ENCODE results near the gene SRPK2.

The SRPK2 gene

DNA sequence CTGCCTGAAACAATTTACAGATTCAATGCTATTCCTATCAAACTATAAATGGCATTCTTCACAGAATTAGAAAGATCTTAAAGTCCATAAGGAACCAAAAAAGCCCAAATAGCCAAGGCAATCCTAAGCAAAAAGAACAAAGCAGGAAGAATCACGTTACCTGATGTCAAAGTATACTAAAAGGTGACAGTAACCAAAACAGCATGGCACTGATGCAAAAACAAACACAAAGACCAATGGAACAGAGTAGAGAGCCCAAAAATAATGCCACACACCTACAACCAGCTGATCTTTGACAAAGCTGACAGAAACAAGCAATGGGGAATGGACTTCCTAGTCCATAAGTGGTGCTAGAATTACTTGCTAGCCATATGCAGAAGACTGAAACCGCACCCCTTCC, 208.7 kb downstream of the SRPK2 start:
- no peak for DNase-seq

DNA sequence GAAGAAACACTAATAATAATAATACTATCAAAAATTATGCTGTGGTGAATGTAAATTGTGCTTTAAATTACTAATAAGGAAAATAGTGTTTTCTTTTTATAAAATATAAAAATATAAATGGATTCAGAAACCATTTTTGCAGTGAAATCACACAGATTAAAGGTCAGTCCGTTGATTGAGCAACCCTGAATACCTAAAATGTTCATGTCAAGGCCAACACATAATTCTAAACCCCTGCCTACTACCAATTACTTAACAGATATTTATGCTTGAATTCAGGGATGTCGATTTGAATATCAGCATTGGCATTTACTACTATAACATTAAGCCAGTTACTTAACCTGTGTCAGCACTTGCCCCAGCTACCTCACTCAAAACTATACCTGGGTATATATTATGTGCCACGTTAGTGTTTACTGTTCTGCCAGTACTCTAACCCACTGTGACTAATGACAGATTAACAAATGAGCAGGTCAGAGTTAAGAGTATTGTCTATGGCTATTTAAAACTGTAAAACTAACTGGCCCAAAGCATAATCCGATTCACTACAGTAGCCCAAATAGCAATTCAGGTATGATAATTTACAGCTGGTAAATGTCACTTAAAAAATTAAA, 209.7 kb downstream of the SRPK2 start:
- no peak for DNase-seq

- DNase-seq: no peak
Observed at GRCh38 chr7:105178177-105178576, 210.5 kb downstream of the SRPK2 start.

GRCh38 chr7:105177026-105177425, 211.7 kb downstream of the SRPK2 start:
- no peak for DNase-seq

GRCh38 chr7:105173586-105173985, 215.1 kb downstream of the SRPK2 start:
- DNase-seq: no peak

GRCh38 chr7:105164751-105165150, 224.0 kb downstream of the SRPK2 start:
- no peak for DNase-seq

- no peak for DNase-seq
Observed at GRCh38 chr7:105163718-105164117, 225.0 kb downstream of the SRPK2 start.

DNA sequence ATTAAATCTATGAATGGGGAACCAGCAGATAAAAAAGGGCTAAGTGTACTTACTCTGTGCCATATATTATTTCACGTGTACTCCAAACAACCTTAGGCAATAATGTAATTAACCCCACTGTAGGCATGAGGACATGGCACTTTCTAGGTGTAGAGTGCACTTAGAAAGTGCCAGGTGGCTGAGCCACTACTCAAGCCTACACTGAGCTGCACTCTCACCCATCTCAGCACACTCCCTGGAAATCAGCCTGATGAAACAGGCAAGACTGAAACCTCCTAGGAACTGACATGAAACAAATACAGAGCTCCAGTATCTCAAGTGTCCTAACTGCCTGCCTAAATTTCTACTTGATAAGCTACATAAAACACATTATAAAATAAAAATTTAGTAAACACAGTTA, 227.4 kb downstream of the SRPK2 start:
- no peak for DNase-seq

GRCh38 chr7:105157278-105157677, 231.4 kb downstream of the SRPK2 start:
- DNase-seq: no peak

DNA sequence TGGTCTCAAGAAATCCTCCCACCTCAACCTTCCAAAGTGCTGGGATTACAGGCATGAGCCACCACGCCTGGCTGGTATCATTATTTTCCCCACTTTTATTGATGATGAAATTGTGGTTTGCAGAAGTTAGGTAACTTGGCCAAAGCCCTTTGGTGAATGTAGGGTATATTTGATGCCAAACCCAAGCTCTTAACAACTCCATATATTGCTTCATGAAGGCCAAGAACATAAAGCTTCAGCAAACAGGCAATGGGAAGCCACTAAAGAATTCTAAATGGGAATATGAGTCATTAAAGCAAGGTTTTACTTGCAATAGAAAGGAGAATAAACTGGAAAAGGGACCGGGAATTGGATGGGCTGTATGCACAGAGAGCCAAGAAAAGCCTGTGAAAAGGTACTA, 232.0 kb downstream of the SRPK2 start:
- peak; percentile 38 for DNase-seq

DNA sequence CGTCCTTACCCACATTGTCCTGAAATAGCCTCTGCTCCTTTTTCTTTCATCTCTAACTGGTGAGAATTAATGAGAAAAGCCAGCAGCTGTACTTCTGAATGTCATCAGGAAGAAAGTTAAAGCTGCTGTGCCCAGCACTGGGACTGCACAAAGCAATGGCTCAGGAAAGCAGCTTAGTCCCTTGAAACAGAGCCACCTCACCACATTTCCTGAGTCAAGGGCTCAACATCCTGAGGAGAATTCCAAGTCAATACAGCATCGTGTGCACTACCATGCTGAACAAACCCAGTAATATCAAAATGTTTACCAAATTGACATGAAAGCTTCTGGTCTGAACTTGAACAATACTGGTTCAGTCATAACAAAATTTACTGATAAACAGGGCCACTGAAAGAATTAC, 234.6 kb downstream of the SRPK2 start:
- DNase-seq: no peak

GRCh38 chr7:105153531-105153930, 235.2 kb downstream of the SRPK2 start:
- DNase-seq: no peak

GRCh38 chr7:105151152-105151551, 237.6 kb downstream of the SRPK2 start:
- DNase-seq: no peak

DNA sequence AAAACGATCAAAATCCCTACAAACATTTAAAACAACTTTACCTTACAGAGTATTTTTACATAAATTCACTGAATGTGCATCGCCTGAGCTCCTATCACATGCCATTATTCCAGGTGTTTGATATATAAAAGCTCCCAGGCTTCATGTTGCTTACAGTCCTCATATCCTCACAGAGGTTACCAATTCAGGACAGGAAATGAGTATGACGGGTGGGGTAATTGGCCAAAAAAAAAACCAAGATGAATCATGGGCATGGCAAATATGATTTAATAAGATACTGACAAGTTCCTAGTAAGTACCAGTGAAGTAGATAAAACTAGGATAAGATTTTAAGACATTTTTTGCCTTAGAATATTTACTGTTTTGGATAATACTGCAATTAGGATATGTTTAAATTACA, 238.9 kb downstream of the SRPK2 start:
- DNase-seq: peak; percentile 41

DNA sequence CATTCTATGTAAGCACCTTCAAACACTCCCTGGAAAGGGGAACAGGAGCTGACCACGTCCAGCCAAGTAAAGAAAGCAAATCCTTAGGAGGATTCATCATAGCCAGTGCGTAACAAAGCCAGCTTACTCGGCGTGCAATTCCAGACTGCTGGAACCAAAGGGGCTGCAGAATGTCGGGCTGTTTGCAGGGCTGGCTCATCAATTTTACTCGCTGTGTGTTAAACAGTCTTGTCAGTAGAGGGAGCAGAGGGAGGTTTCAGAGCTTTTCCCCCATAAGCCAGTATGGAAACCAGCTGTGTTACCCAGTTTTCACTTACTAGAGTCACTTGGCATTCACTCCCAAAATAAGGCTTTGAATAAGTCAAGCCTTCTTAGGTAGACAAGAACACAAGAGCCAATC, 247.7 kb downstream of the SRPK2 start:
- DNase-seq: peak; percentile 47

GRCh38 chr7:105139381-105139780, 249.3 kb downstream of the SRPK2 start:
- no peak for DNase-seq

DNA sequence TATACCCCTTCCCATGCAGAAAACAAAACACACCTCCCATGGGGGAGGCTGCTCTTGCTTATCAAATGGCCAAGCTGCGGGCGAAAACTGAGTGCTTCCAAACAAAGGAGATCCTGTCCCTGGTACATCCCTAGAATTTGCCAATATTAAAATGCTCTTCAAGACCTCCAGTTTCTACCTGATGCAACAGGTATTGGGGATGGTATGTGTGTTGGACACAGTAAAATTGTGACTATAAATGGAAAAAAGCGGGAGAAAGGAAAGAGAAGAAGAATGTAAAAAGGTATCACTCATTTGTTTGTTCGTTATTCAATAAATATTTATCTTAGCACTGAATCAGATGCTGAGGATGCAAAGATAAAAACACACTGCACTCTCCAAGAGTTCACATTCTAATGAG, 250.8 kb downstream of the SRPK2 start:
- DNase-seq: no peak

- DNase-seq: peak; percentile 10
Observed at GRCh38 chr7:105136221-105136620, 252.5 kb downstream of the SRPK2 start.

DNA sequence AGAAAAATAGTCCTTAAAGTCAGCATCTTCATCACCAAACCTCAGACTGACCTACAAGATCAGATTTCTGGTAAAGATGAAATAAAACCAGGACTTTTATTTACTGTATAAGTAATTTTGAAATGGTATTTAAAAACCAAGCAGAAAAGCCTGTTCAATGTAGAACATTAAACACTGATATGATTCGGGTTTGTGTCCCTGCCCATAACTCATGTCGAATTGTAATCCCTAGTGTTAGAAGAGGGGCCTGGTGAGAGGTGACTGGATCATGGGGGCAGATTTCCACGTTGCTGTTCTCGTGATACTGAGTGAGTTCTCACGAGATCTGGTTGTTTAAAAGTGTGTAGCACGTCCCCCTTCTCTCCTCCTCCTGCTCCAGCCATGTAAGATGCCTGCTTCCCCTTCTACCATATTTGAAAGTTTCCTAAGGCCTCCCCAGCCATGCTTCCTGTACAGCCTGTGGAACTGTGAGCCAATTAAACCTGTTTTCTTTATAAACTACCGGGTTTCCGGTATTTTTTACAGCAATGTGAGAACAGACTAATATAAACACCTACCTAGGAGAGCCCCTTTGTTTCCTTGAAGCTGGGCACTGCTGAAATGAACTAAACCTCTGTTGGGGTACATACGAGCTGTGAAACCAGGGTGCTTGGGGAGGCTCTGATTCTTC, 254.6 kb downstream of the SRPK2 start:
- no peak for DNase-seq

GRCh38 chr7:105133358-105133757, 255.4 kb downstream of the SRPK2 start:
- no peak for DNase-seq

- no peak for DNase-seq
Observed at GRCh38 chr7:105132835-105133234, 255.9 kb downstream of the SRPK2 start.

DNA sequence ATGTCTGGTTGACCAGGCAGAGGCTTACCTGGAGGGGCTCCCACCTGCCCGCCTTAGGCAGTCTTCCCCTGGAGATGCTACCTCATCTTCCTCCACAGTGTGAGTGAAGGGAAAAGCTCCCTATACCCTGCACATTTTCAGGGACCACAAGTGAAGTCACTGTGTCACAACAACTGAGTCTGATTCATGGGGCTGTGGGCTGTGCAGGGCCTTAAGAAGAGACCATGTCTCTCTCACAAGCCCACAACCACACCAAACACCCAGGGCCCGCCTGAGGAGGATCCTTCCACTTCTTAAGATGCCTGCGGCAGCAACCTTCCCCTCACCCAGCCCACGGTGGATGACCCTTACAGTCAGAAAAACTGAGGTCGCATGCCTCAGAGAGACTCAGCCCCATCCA, 256.4 kb downstream of the SRPK2 start:
- no peak for DNase-seq

GRCh38 chr7:105131890-105132289, 256.8 kb downstream of the SRPK2 start:
- no peak for DNase-seq

GRCh38 chr7:105131033-105131656, 257.6 kb downstream of the SRPK2 start:
- peak; percentile 6 for DNase-seq

DNA sequence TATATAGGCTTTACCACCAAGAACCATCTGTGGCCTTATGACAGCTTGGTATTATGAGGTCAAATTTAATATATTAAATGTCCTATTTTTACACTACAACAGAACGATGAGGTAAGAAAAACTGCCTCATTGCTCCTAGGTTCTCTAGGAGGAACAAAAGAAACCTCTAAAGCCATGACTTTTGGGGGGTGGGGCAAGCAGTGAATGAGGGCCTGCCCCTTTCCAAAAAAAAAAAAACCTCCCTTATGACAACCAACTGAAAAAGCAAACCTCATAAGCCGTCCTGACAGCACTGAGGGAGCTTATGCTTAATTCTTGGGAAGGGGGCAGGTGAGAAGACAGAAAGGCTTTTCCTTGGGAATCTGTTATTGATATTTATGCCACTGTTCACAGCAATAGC, 258.1 kb downstream of the SRPK2 start:
- DNase-seq: no peak

Data from fibroblast of skin of right quadriceps (primary cell).